Caco-2 (cell line): ENCODE data around the gene FLOT2. TPM values are rescaled to one million over a fixed set of nuclear protein-coding genes. Genes with fewer than 3 reads are reported as not detected.

Experiments used
- BruUV-seq: library from RNA; stranded (reverse); fragments of 400-500 nt; replicated peaks from 2 replicates; lab custom pipeline; 2021; lab: Mats Ljungman, UMichigan
- CTCF ChIA-PET: fragments of 300-600 bp; sonication (Branson Sonifier 250); formaldehyde crosslinking; loops from one replicate; lab custom pipeline; 2022; ENCODE audit warnings: antibody characterized with exemption; lab: Charles Lee
- POLR2A ChIA-PET: fragments of 300-600 bp; sonication (Branson Sonifier 250); formaldehyde crosslinking; loops from one replicate; lab custom pipeline; 2022; ENCODE audit warnings: antibody characterized with exemption; lab: Charles Lee
- DNase-seq, 2 experiments: peaks; one replicate each; pipeline versions ENCODE4 v3.0.0 to v3.0.0-alpha.2; 2020 to 2022
- H3K27me3 ChIP-seq: replicated peaks from 2 replicates; pipeline ENCODE4 v1.6.0; 2011; ENCODE audit warnings: low read length; ENCODE audit not compliant: control insufficient read depth, insufficient read depth
- H3K36me3 ChIP-seq: 2 replicates; pipeline ENCODE4 v1.5.1; 2011; ENCODE audit warnings: low read length; ENCODE audit not compliant: control insufficient read depth, insufficient read depth
- H3K4me1 ChIP-seq: fragments of 250-450 bp; sonication (Bioruptor Pico); 2 replicates; pipeline ENCODE4 v1.5.1; 2020; ENCODE audit warnings: mild to moderate bottlenecking
- H3K4me3 ChIP-seq: 2 replicates; pipeline ENCODE4 v1.5.1; 2011; ENCODE audit warnings: low read depth, mild to moderate bottlenecking, control low read depth, low read length
- H3K9me3 ChIP-seq: fragments of 250-450 bp; sonication (Bioruptor Pico); 2 replicates; pipeline ENCODE4 v1.5.1; 2020; ENCODE audit warnings: mild to moderate bottlenecking, moderate library complexity
- H3K27ac Mint-ChIP-seq: one replicate; pipeline ENCODE4 v1.8.0; 2022; ENCODE audit warnings: mixed read lengths; ENCODE audit not compliant: unreplicated experiment
- H3K27me3 Mint-ChIP-seq: one replicate; pipeline ENCODE4 v1.8.0; 2022; ENCODE audit warnings: mixed read lengths; ENCODE audit not compliant: insufficient read depth, unreplicated experiment
- H3K36me3 Mint-ChIP-seq: one replicate; pipeline ENCODE4 v1.8.0; 2022; ENCODE audit warnings: mild to moderate bottlenecking, mixed read lengths; ENCODE audit not compliant: insufficient read depth, unreplicated experiment
- H3K4me1 Mint-ChIP-seq: one replicate; pipeline ENCODE4 v1.8.0; 2022; ENCODE audit warnings: low read depth, mixed read lengths; ENCODE audit not compliant: unreplicated experiment
- H3K4me3 Mint-ChIP-seq: one replicate; pipeline ENCODE4 v1.8.0; 2022; ENCODE audit warnings: mild to moderate bottlenecking, moderate library complexity, mixed read lengths; ENCODE audit not compliant: unreplicated experiment
- H3K9me3 Mint-ChIP-seq: one replicate; pipeline ENCODE4 v1.8.0; 2022; ENCODE audit warnings: mixed read lengths; ENCODE audit not compliant: unreplicated experiment
- CTCF ChIP-seq, 2 experiments: fragments of 200-600 bp in 1 of 2; IDR thresholded peaks; 1 replicate in 1 of 2; 2 replicates in 1 of 2; pipeline versions ENCODE4 v1.5.1 to v1.8.0; 2011 to 2022; ENCODE audit warnings: antibody characterized with exemption in 1 of 2, control low read depth in 1 of 2, inconsistent platforms in 1 of 2, low read depth in 1 of 2, low read length in 1 of 2, mild to moderate bottlenecking in 1 of 2, moderate library complexity in 1 of 2; ENCODE audit not compliant: insufficient read depth in 1 of 2, severe bottlenecking in 1 of 2, unreplicated experiment in 1 of 2
- intact Hi-C: fragments of 100-400 bp; cut with micrococcal nuclease; formaldehyde crosslinking; loops from one replicate; pipeline ENCODE4 v1.10.0; 2022; ENCODE audit not compliant: unreplicated experiment
- total RNA-seq: library from RNA; stranded (reverse); gene quantifications from 2 replicates; pipeline ENCODE4 v1.2.3, GENCODE V29; 2022

Gene FLOT2
- total RNA-seq, 1 experiment from 2014 or later, result 189 TPM

GRCh38 chr17:28874750-28875149 lies 22.8 kb downstream of the FLOT2 start:
- Mint-ChIP-seq H3K4me1 (peaks cover 16% of the 10 kb centered on the region), H3K27me3 (no peaks in the 10 kb centered on the region), H3K4me3 (no peak overlapping the region), H3K36me3 (peaks cover 12% of the 10 kb centered on the region), H3K27ac (no peak overlapping the region), H3K9me3 (no peaks in the 10 kb centered on the region)
- no peak overlapping the region for H3K4me3 ChIP-seq
- TF ChIP-seq CTCF (IDR thresholded peaks at IDR 0.05; ENCODE audit: insufficient read depth in 1 of 2, low read depth in 1 of 2, low read length in 1 of 2, severe bottlenecking in 1 of 2, unreplicated experiment in 1 of 2), result no peak
- peaks cover 14% of the 10 kb centered on the region; the same call in 1 of the 2 replicates for H3K4me1 ChIP-seq
- DNase-seq, result no peak
- CTCF ChIA-PET, result interaction anchor here (0.5 to 1.4 kb wide), 3 partner anchors 81 to 147 kb away, joined by 3 to 4 read pairs (median 3); no protein-coding TSS in a partner anchor
- no TSS peak for BruUV-seq
- H3K27me3 ChIP-seq, result no peaks in the 10 kb centered on the region
- POLR2A ChIA-PET, result no interaction called here
- H3K9me3 ChIP-seq, result no peaks in the 10 kb centered on the region
- no peaks in the 10 kb centered on the region for H3K36me3 ChIP-seq
- intact Hi-C loops, result loop anchor here (10.0 kb wide), 1 partner anchor 50 kb away; no protein-coding TSS in a partner anchor

DNA sequence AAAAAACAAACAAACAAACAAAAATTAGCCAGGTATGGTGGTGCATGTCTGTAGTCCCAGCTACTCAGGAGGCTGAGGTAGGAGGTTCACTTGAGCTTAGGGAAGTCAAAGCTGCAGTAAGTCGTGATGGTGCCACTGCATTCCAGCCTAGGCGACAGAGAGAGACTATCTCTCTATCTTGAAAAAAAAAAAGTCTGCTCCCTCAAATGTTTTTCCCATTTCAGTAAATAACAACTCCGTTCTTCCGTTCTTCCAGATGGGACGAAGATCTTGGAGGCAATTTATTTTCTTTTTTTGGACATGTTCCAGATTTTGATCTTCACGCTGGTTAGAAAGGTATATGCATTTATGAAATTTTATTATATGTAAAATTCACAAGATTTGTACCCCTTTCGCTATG lies 23.7 kb downstream of the FLOT2 start:
- H3K4me1 Mint-ChIP-seq, result peaks cover 10% of the 10 kb centered on the region
- no peak for TF ChIP-seq CTCF (IDR thresholded peaks at IDR 0.05; ENCODE audit: insufficient read depth in 1 of 2, low read depth in 1 of 2, low read length in 1 of 2, severe bottlenecking in 1 of 2, unreplicated experiment in 1 of 2)
- H3K27ac Mint-ChIP-seq, result no peak overlapping the region
- H3K27me3 Mint-ChIP-seq, result no peaks in the 10 kb centered on the region
- Histone ChIP-seq H3K4me1 (peaks cover 14% of the 10 kb centered on the region; the same call in 1 of the 2 replicates), H3K36me3 (no peaks in the 10 kb centered on the region), H3K9me3 (no peaks in the 10 kb centered on the region), H3K27me3 (no peaks in the 10 kb centered on the region), H3K4me3 (no peak overlapping the region)
- no peak for DNase-seq
- peaks cover 7% of the 10 kb centered on the region for H3K36me3 Mint-ChIP-seq
- H3K4me3 Mint-ChIP-seq, result no peak overlapping the region
- intact Hi-C loops, result loop anchor here (10.0 kb wide), 1 partner anchor 49 kb away; no protein-coding TSS in a partner anchor
- H3K9me3 Mint-ChIP-seq, result no peaks in the 10 kb centered on the region
- no TSS peak for BruUV-seq
- CTCF ChIA-PET, result interaction anchor here (1.0 to 1.4 kb wide), 2 partner anchors 110 to 146 kb away, joined by 3 to 4 read pairs; no protein-coding TSS in a partner anchor
- POLR2A ChIA-PET, result no interaction called here

DNA sequence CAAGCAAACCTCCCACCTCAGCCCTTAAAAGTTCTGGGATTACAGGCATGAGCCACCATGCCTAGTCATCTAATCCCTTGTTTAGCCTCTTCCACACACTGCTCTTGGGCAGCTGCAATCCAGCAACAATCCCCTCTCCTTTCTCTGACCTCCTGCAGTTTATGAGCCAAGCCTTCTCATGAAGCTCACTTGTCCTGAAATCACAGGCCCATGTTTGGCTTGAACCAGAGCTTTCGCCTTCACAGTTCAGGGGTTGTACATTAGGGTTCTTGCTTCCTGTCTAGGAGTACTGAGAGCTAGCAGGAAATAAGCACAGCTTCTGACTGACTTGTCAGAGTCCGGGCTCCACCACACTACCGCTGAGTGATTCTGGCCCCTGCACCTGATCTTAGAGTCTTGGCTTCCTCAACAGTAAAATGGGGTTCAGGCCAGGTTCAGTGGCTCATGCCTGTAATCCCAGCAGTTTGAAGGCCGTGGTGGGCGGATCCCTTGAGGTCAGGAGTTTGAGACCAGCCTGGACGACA lies 26.4 kb downstream of the FLOT2 start:
- H3K4me1 Mint-ChIP-seq, result peaks cover 6% of the 10 kb centered on the region
- no peaks in the 10 kb centered on the region for H3K27me3 Mint-ChIP-seq
- H3K36me3 ChIP-seq, result no peaks in the 10 kb centered on the region
- no peaks in the 10 kb centered on the region for H3K9me3 Mint-ChIP-seq
- H3K4me3 Mint-ChIP-seq, result no peak overlapping the region
- no peaks in the 10 kb centered on the region for H3K9me3 ChIP-seq
- intact Hi-C loops, result loop anchor here (10.0 kb wide), 1 partner anchor 46 kb away; no protein-coding TSS in a partner anchor
- no peak overlapping the region for H3K27ac Mint-ChIP-seq
- H3K27me3 ChIP-seq, result no peaks in the 10 kb centered on the region
- POLR2A ChIA-PET, result interaction anchor here (0.5 kb wide), 1 partner anchor 143 kb away, joined by 3 read pairs; no protein-coding TSS in a partner anchor
- CTCF ChIA-PET, result interaction anchor here (0.9 to 1.8 kb wide), 3 partner anchors 22 to 144 kb away, joined by 3 to 10 read pairs (median 8); no protein-coding TSS in a partner anchor
- H3K4me3 ChIP-seq, result no peak overlapping the region
- no peak for DNase-seq
- BruUV-seq, result no TSS peak
- H3K36me3 Mint-ChIP-seq, result no peaks in the 10 kb centered on the region
- H3K4me1 ChIP-seq, result peaks cover 15% of the 10 kb centered on the region
- no peak for TF ChIP-seq CTCF (IDR thresholded peaks at IDR 0.05; ENCODE audit: insufficient read depth in 1 of 2, low read depth in 1 of 2, low read length in 1 of 2, severe bottlenecking in 1 of 2, unreplicated experiment in 1 of 2)
